HEK293T (cell line): ENCODE measurements around the gene NUCB1.
A peak's percentile ranks its signal among the peaks of the same experiment; 100 is the strongest.

Experiments used
- CTCF ChIA-PET: fragments of 350-600 bp; formaldehyde crosslinking; extraction: SDS; loops from one replicate; lab custom pipeline; 2021; ENCODE audit warnings: antibody characterized with exemption, inconsistent platforms; lab: Yijun Ruan, JAX
- POLR2A ChIA-PET: fragments of 350-600 bp; formaldehyde crosslinking; extraction: SDS; loops from one replicate; lab custom pipeline; 2020; ENCODE audit warnings: antibody characterized with exemption, inconsistent platforms; lab: Yijun Ruan, JAX
- DNase-seq: peaks from one replicate; pipeline ENCODE4 v3.0.0; 2012; ENCODE audit warnings: mixed read lengths; ENCODE audit errors: extremely low spot score
- ARNT ChIP-seq: fragments of 450-650 bp; IDR thresholded peaks from 2 replicates; pipeline ENCODE4 v1.6.1; 2017; ENCODE audit warnings: mild to moderate bottlenecking
- BHLHE40 ChIP-seq: fragments of 450-650 bp; IDR thresholded peaks from 2 replicates; pipeline ENCODE4 v1.6.1; 2016; ENCODE audit warnings: mild to moderate bottlenecking, moderate library complexity, borderline replicate concordance
- CTBP1 ChIP-seq: fragments of 450-650 bp; IDR thresholded peaks from 2 replicates; pipeline ENCODE4 v1.6.1; 2016; ENCODE audit warnings: borderline replicate concordance
- ELF4 ChIP-seq: fragments of 450-650 bp; IDR thresholded peaks from 2 replicates; pipeline ENCODE4 v1.6.1; 2017; ENCODE audit warnings: antibody characterized with exemption
- FOXA1 ChIP-seq: fragments of 450-650 bp; IDR thresholded peaks from 2 replicates; pipeline ENCODE4 v1.6.1; 2016; ENCODE audit warnings: mild to moderate bottlenecking
- FOXK2 ChIP-seq: fragments of 450-650 bp; IDR thresholded peaks from 2 replicates; pipeline ENCODE4 v1.6.1; 2016; ENCODE audit warnings: mild to moderate bottlenecking
- FOXM1 ChIP-seq: fragments of 450-650 bp; IDR thresholded peaks from 2 replicates; pipeline ENCODE4 v1.6.1; 2017; ENCODE audit warnings: mild to moderate bottlenecking, borderline replicate concordance
- HDGF ChIP-seq: fragments of 450-650 bp; IDR thresholded peaks from 2 replicates; pipeline ENCODE4 v1.6.1; 2017; ENCODE audit warnings: antibody characterized with exemption, borderline replicate concordance
- L3MBTL2 ChIP-seq: fragments of 450-650 bp; conservative IDR thresholded peaks from 2 replicates; pipeline ENCODE4 v1.6.1; 2016; ENCODE audit warnings: mild to moderate bottlenecking
- LEF1 ChIP-seq: fragments of 450-650 bp; IDR thresholded peaks from 2 replicates; pipeline ENCODE4 v1.6.1; 2017; ENCODE audit warnings: mild to moderate bottlenecking, borderline replicate concordance
- NFRKB ChIP-seq: fragments of 450-650 bp; IDR thresholded peaks from 2 replicates; pipeline ENCODE4 v1.6.1; 2016; ENCODE audit warnings: mild to moderate bottlenecking, moderate library complexity
- SP1 ChIP-seq: fragments of 450-650 bp; IDR thresholded peaks from 2 replicates; pipeline ENCODE4 v1.6.1; 2017
- SUZ12 ChIP-seq: fragments of 450-650 bp; IDR thresholded peaks from 2 replicates; pipeline ENCODE4 v1.6.1; 2016; ENCODE audit warnings: mild to moderate bottlenecking
- TARDBP ChIP-seq: fragments of 450-650 bp; IDR thresholded peaks from 2 replicates; pipeline ENCODE4 v1.6.1; 2016
- ZNF384 ChIP-seq: fragments of 450-650 bp; IDR thresholded peaks from 2 replicates; pipeline ENCODE4 v1.6.1; 2016
- TF ChIP-seq, protein P1 (sequence below): fragments of 450-650 bp; IDR thresholded peaks from 2 replicates; pipeline ENCODE4 v1.6.1; 2016

Gene NUCB1

GRCh38 chr19:48933382-48933932, 33.3 kb downstream of the NUCB1 start, which contains the start of gene DHDH:
TSS of gene DHDH (plus strand) at chr19:48933699. CDS start at chr19:48933722, 23 bp downstream.
- ChIA-PET CTCF (interaction anchor here (0.8 to 1.4 kb wide), 3 partner anchors 21 to 60 kb away, joined by 3 to 6 read pairs (median 3); partner anchors contain the start of genes BAX, GYS1 and RUVBL2), POLR2A (interaction anchor here (0.6 to 1.9 kb wide), 7 partner anchors 9 to 61 kb away, joined by 3 to 13 read pairs (median 4); partner anchors contain the start of genes BAX and PPP1R15A)
- no peak for TF ChIP-seq LEF1
- no peak for TF ChIP-seq TARDBP
- no peak for TF ChIP-seq CTBP1
- TF ChIP-seq L3MBTL2, result peak; percentile 63
- peak; percentile 85 for DNase-seq

- CTCF ChIA-PET, result interaction anchor here (0.6 kb wide), 1 partner anchor 57 kb away, joined by 3 read pairs; no protein-coding TSS in a partner anchor
- TF ChIP-seq FOXK2 (no peak), TARDBP (no peak), FOXM1 (no peak), BHLHE40 (no peak), ZNF384 (no peak), ARNT (no peak), FOXA1 (no peak), L3MBTL2 (no peak), HDGF (no peak), SUZ12 (no peak)
- TF ChIP-seq, protein P1, sequence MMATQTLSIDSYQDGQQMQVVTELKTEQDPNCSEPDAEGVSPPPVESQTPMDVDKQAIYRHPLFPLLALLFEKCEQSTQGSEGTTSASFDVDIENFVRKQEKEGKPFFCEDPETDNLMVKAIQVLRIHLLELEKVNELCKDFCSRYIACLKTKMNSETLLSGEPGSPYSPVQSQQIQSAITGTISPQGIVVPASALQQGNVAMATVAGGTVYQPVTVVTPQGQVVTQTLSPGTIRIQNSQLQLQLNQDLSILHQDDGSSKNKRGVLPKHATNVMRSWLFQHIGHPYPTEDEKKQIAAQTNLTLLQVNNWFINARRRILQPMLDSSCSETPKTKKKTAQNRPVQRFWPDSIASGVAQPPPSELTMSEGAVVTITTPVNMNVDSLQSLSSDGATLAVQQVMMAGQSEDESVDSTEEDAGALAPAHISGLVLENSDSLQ, result no peak
- DNase-seq, result no peak
- POLR2A ChIA-PET, result interaction anchor here (0.8 kb wide), 1 partner anchor 20 kb away, joined by 3 read pairs; the partner anchor contains the start of gene BAX
Observed at GRCh38 chr19:48934837-48935236, 34.7 kb downstream of the NUCB1 start.

- ChIA-PET POLR2A (interaction anchor here (0.8 kb wide), 1 partner anchor 19 kb away, joined by 3 read pairs; the partner anchor contains the start of gene BAX), CTCF (no interaction called here)
- DNase-seq, result no peak
- TF ChIP-seq L3MBTL2 (no peak), CTBP1 (no peak), TARDBP (no peak), SP1 (no peak), SUZ12 (no peak), BHLHE40 (no peak), NFRKB (no peak), FOXA1 (no peak), ELF4 (no peak), FOXK2 (no peak), ZNF384 (no peak), HDGF (no peak), LEF1 (no peak), FOXM1 (no peak)
- TF ChIP-seq, protein P1, result no peak
Observed at GRCh38 chr19:48935864-48936263, 35.8 kb downstream of the NUCB1 start.

DNA sequence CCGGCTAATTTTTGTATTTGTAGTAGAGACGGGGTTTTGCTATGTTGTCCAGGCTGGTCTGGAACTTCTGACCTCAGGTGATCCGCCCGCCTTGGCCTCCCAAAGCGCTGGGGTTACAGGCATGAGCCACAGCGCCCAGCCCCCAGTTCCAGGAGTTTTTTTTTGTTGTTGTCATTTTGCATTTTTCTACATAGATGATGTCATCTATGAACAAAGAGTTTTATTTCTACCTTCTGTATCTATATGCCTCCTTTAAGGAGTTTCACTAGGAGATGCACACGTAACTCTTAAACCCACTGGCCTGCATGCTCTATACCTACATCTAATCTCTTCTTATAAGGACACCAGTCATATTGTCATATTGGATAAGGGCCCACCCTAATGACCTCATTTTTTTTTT, 38.1 kb downstream of the NUCB1 start:
- ChIA-PET POLR2A (no interaction called here), CTCF (no interaction called here)
- TF ChIP-seq BHLHE40 (no peak), ZNF384 (no peak)
- TF ChIP-seq, protein P1, result no peak
- no peak for DNase-seq

- CTCF ChIA-PET, result no interaction called here
Observed at GRCh38 chr19:48940902-48941301, 40.8 kb downstream of the NUCB1 start.

GRCh38 chr19:48943081-48943480, 43.0 kb downstream of the NUCB1 start:
- ChIA-PET CTCF (no interaction called here), POLR2A (interaction anchor here (1.1 kb wide), 1 partner anchor 12 kb away, joined by 3 read pairs; the partner anchor contains the start of gene BAX)
- TF ChIP-seq, protein P1, result no peak
- TF ChIP-seq ARNT (no peak), LEF1 (no peak), HDGF (no peak), TARDBP (no peak), CTBP1 (no peak), L3MBTL2 (no peak), FOXA1 (no peak), SUZ12 (no peak), ZNF384 (no peak), BHLHE40 (no peak), FOXK2 (no peak), NFRKB (no peak), ELF4 (no peak), SP1 (no peak), FOXM1 (no peak)
- DNase-seq, result no peak

More at GRCh38 chr19:48940902-48941301, 40.8 kb downstream of the NUCB1 start:
- DNase-seq, result no peak
- no peak for TF ChIP-seq HDGF
- TF ChIP-seq FOXM1, result no peak
- TF ChIP-seq TARDBP, result no peak
- TF ChIP-seq FOXA1, result no peak
- TF ChIP-seq ZNF384, result no peak
- no peak for TF ChIP-seq ELF4
- TF ChIP-seq L3MBTL2, result no peak
- POLR2A ChIA-PET, result interaction anchor here (0.9 kb wide), 1 partner anchor 14 kb away, joined by 3 read pairs; the partner anchor contains the start of gene BAX
